ENCODE data around the gene MFSD2B.

Gene MFSD2B

DNA sequence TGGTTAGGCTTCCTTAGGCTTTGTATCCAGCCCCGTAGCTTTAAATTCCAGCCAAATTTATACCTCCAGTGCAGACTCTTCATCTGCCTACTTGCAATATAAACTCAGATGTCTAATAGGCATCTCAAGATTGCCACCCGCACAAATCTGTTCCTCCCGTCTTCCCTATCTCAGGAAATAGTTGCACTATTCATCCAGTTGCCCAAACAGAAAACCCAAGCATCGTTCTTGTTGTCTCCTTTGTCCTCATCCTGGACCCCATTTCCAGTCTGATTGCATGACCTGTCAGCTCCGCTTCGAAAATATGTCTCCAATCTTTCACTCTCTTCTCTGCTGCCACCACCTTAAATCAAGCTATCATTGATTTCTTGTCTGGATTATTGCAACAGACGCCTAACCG is 41.9 kb downstream of the MFSD2B start:
- DNase-seq = no peak

- no peak for DNase-seq
Observed at GRCh38 chr2:24052951-24053350, 43.1 kb downstream of the MFSD2B start.

DNA sequence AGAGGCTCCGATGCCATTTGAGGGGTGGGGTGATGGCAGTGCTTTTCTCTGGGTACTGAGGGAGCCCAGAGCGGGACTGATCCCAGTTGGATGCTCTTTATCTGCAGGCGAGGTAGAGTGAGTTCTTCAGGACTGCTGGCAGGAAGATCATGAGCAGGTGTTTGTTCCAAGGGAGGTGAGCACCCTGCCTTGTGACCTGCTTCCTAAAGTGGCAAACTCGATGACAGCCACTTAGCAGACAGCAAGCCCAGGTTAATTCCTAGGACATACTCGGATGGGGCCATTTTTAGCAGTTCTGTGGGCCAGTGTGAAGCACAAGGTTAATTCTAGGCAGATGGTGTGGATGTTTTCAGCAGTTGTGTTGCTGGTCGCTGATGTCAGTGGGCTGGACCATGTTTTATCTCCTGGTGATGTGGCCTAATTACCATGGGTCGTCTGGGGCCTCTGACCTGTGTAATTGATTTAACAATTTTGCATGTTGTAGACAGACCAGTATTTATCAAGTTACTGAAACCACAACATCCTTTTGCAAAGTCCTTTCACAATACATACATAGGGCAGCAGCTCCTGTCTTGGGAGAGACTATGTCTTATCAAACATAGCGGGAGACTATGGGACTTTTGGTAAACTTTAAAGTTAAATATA is 44.6 kb downstream of the MFSD2B start:
- DNase-seq = no peak

GRCh38 chr2:24055750-24056149 is 45.9 kb downstream of the MFSD2B start:
- no peak for DNase-seq

DNA sequence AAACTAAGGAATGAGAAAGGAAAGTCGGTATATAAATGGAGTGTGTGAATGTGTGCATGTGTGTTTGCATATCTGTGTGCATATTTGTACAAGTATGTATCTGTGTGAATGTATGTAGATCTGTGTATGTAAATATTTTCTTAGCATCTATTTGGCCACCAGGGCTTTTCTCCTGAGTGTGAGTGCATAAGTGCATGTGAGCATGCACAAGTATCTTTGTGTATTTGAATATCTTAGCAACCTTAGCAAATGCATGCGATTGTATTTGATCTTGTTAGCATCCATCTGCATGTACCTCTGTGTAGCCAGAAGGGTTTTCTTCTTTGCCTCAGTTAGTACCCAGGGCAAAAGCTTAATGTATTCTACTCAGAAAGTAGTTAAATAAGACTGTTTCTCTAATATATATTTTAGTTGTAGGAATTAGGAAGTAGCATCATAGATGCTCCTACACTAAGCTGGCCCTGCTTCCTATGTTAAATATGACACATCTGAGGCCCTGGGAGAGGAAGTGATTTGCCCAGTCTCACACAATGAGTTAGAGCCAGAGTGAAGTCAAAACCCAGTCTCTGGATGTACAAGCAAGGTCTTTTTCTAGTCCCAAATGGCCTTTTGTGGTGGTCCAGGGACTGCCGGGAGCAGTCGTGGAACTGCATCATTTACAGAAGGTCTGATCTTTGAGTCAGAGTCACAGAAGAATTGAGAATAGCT is 48.8 kb downstream of the MFSD2B start:
- no peak for DNase-seq

GRCh38 chr2:24065341-24065740 is 55.5 kb downstream of the MFSD2B start:
- DNase-seq = no peak

GRCh38 chr2:24072259-24072658 is 62.4 kb downstream of the MFSD2B start:
- no peak for DNase-seq

DNA sequence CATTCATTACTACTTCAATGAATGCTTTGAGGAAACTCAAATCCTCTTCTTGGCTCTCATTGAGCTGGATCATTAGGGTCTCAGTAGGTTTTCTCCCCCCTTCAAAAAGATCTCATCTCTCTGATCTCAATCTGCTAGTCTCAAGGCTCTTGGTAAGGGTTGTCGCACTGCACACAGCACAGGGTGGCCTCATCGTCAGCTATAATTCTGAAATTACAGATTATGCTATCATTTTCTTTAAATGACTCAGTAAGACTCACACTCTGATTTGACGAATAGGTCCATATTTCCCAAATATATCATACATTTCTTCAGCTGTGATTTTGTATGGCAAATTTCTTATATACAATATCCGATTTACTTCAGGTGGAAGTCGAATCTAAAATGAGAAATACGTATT is 63.9 kb downstream of the MFSD2B start:
- DNase-seq = no peak

- no peak for DNase-seq
Observed at GRCh38 chr2:24075259-24075658, 65.4 kb downstream of the MFSD2B start.
